GM19463 (cell line): ENCODE data around the gene MCRS1.

Source experiments
- ATAC-seq: cut with Tn5 transposase; IDR thresholded peaks from one replicate; pipeline ENCODE4 v1.9.1; 2021; ENCODE audit warnings: mild to moderate bottlenecking, moderate library complexity; ENCODE audit not compliant: unreplicated experiment

MCRS1 gene

DNA sequence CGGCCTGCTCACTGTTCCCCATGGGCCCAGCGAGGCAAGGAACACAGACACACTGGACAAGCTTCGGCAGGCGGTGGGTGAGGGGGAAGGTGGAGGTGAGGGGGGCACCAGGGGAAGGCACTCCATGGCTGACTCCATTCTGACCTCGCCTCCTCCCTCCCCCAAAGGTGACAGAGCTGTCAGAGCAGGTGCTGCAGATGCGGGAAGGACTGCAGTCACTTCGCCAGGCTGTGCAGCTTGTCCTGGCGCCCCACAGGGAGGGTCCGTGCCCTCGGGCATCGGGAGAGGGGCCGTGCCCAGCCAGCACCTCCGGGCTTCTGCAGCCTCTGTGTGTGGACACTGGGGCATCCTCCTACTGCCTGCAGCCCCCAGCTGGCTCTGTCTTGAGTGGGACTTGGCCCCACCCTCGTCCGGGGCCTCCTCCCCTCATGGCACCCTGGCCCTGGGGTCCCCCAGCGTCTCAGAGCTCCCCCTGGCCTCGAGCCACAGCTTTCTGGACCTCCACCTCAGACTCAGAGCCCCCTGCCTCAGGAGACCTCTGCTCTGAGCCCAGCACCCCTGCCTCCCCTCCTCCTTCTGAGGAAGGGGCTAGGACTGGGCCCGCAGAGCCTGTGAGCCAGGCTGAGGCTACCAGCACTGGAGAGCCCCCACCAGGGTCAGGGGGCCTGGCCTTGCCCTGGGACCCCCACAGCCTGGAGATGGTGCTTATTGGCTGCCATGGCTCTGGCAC lies 10.6 kb downstream of the MCRS1 start:
- ATAC-seq, result no peak

GRCh38 chr12:49556391-49557186 lies 11.4 kb downstream of the MCRS1 start:
- no peak for ATAC-seq

- ATAC-seq, result no peak
Observed at GRCh38 chr12:49555631-49556390, 12.1 kb downstream of the MCRS1 start.

DNA sequence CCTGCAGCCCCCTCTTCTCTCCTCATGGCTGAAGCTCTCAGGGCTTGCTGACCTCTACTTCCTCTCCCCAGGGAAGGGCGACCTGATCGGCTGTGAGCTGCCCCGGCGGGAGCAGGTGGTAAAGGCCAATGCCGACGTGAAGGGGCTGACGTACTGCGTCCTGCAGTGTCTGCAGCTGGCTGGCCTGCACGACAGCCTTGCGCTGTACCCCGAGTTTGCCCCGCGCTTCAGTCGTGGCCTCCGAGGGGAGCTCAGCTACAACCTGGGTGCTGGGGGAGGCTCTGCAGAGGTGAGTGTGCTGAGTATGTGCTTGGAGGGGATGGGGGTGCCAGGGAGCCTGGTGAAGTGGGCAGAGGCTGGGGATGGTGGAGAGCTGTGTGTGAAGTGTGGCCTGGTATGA lies 13.7 kb downstream of the MCRS1 start:
- no peak for ATAC-seq

- ATAC-seq, result no peak
Observed at GRCh38 chr12:49553512-49554088, 14.3 kb downstream of the MCRS1 start.

- no peak for ATAC-seq
Observed at GRCh38 chr12:49552899-49553298, 15.0 kb downstream of the MCRS1 start.

GRCh38 chr12:49552425-49552824 lies 15.5 kb downstream of the MCRS1 start:
- no peak for ATAC-seq

GRCh38 chr12:49552014-49552413 lies 15.9 kb downstream of the MCRS1 start:
- ATAC-seq, result no peak

- no peak for ATAC-seq
Observed at GRCh38 chr12:49550693-49551252, 17.2 kb downstream of the MCRS1 start.

DNA sequence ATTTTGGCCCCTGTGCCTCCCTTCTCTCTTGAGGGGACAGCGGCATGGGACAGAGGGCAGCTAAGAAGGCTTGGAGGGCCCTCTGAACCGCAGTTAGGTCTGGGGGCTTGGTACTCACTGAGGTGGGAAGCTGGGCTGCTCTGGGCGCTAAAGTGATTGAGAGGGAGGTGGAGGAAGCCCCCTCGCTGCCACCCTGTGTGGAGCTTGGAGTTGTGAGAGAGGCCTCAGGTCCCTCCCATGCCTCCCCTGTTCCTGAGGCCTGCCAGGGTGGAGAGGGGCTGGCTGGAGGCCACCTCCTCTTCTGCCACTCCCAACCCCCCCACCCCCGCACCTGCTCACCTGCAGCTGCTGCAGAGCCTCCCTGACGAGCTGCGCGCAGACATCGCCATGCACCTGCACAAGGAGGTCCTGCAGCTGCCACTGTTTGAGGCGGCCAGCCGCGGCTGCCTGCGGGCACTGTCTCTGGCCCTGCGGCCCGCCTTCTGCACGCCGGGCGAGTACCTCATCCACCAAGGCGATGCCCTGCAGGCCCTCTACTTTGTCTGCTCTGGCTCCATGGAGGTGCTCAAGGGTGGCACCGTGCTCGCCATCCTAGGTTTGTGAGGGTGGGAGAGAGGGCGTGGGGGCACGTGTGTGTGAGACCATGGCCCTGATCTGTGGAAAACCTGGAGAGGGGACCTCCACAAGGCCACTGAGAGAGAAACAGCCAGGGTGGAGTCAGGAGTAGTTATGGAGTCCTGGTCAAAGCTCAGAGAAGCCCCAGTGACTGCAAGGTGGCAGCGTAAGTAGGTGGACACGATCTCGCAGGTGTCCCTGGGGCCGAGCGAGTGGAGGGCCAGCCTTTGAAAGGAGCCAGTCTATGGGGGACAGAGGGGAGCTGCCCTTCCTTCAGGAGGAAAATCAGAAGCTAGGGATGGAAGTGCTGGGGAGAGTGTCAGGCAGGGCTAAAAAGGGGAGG lies 17.9 kb downstream of the MCRS1 start:
- no peak for ATAC-seq

- ATAC-seq, result no peak
Observed at GRCh38 chr12:49548822-49549648, 18.9 kb downstream of the MCRS1 start.

- ATAC-seq, result no peak
Observed at GRCh38 chr12:49548481-49548821, 19.5 kb downstream of the MCRS1 start.

- ATAC-seq, result no peak
Observed at GRCh38 chr12:49547090-49547690, 20.8 kb downstream of the MCRS1 start.

DNA sequence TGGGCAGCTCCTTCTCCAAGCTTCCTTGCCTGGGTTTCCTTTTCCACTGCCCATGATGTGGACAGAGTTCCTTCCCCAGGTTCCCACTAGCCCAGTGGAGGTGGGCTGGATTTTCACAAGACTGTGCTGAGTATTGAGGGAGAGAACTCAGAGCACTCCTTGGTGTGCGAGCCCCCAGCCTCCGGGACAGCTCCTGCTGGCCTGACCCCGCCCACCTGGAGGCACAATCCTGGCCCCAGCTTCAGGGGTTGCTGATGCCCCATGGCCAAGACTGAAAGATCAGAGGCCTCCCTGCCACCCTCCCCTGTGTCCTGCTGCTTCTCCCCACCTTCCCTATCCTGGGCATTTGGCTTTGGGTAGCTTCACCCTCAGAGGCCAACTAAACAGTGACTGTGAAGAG lies 21.5 kb downstream of the MCRS1 start:
- no peak for ATAC-seq

DNA sequence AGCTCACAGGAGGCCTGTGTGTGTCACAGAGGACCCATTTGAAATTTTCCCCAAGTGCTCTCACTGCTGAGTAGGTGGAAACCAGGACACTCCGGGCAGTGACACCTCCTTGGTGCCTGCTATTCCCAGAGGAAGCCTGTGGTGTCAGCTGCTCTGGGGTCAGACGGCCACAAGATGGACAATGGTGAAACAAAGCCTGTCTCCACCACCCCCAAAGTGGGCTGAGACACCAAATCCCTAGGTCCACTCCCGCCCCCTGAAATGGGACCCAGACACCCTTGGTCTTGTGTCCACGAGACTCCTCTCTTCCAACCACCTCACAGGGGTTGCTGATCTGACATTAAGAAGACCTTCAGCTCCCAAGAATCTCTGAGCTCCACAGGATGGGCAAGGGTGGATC lies 22.1 kb downstream of the MCRS1 start:
- ATAC-seq, result no peak

DNA sequence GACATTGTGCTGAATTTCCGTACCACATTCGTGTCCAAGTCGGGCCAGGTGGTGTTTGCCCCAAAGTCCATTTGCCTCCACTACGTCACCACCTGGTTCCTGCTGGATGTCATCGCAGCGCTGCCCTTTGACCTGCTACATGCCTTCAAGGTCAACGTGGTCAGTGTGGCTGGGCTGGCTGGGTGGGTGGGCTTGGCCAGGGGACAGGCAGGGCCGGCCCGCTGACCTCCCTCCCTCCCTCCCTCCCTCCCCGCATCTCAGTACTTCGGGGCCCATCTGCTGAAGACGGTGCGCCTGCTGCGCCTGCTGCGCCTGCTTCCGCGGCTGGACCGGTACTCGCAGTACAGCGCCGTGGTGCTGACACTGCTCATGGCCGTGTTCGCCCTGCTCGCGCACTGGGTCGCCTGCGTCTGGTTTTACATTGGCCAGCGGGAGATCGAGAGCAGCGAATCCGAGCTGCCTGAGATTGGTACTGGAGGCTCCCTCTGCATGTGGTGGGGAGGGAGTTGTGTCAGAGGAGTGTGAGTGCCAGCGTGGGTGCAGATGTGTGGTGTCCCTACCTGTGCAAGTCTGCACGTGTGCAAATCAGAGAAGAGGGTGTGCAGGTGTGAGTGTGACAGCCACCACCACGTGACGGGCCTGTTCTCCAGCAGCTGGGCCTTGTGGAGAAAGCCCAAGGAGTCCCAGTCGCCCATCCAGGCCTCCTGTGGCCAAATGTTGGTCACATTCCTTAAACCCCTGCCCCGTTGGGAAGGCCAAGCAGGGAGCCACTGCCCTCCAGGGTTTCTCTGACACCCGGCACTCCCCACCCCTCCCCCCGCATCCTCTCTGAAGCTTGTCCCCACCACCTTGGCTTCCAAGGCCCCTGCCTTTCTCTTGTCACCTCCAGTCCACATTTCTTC lies 23.8 kb downstream of the MCRS1 start:
- ATAC-seq, result no peak

DNA sequence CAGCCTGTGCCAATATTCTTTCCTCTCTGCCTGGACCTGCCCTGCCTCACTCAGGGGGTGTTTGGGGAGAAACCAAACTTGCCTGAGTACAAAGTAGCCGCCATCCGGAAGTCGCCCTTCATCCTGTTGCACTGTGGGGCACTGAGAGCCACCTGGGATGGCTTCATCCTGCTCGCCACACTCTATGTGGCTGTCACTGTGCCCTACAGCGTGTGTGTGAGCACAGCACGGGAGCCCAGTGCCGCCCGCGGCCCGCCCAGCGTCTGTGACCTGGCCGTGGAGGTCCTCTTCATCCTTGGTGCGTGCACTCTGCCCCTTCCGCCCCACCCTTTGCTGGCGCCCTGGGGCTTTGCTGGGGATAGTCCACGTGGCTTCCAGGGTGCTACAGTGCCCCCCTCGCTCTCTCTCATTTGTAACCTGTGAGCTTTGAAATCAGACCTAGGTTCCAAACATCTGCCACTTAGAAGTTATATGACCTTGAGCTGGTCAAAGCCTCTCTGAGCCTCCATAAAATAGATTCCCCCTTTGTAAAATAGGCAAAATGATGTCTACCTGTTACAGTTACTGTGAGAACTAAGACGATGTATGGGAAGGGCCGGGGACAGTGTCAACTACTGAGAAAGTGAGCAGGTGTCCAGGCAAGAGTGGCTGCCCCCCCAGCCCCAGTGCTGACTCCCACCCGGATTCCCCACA lies 24.6 kb downstream of the MCRS1 start:
- no peak for ATAC-seq
